ENCODE results near the gene FUNDC1.

Gene FUNDC1

GRCh38 chrX:44474410-44474809 is 68.2 kb downstream of the FUNDC1 start:
- peak in 1 of 3 donors; percentile 7 for DNase-seq

Data from suppressor macrophage treated with lipopolysaccharide for 1 hour (primary cell).